GM12878 (cell line): Measurements from ENCODE around the gene MEGF6. TPM values are rescaled to one million over a fixed set of nuclear protein-coding genes. Genes with fewer than 3 reads are reported as not detected.

ENCODE experiments used
- ATF3 ChIP-seq: IDR thresholded peaks from 2 replicates; pipeline ENCODE4 v1.6.1; 2011; ENCODE audit warnings: low read depth, mild to moderate bottlenecking, low read length, moderate library complexity, borderline replicate concordance; ENCODE audit errors: extremely low read depth
- BCL3 ChIP-seq: IDR thresholded peaks from 2 replicates; pipeline ENCODE4 v1.6.1; 2011; ENCODE audit warnings: borderline replicate concordance, low read depth, mild to moderate bottlenecking, moderate library complexity, low read length; ENCODE audit not compliant: insufficient read depth, poor library complexity, severe bottlenecking
- BMI1 ChIP-seq: fragments of 450-650 bp; IDR thresholded peaks from 2 replicates; pipeline ENCODE4 v1.6.1; 2016; ENCODE audit warnings: mild to moderate bottlenecking, moderate library complexity, borderline replicate concordance
- CEBPB ChIP-seq, 2 experiments: fragments of 150-350 bp in 1 of 2; IDR thresholded peaks; 2 replicates each; pipeline ENCODE4 v1.6.1; 2012 to 2014; ENCODE audit warnings: low read depth in 2 of 2, low read length in 2 of 2, borderline replicate concordance in 1 of 2, inconsistent platforms in 1 of 2
- DPF2 ChIP-seq: fragments of 450-650 bp; IDR thresholded peaks from 2 replicates; pipeline ENCODE4 v1.6.1; 2017; ENCODE audit warnings: mild to moderate bottlenecking
- FOS ChIP-seq: IDR thresholded peaks from 3 replicates; pipeline ENCODE4 v1.6.1; 2011; ENCODE audit warnings: borderline replicate concordance; ENCODE audit not compliant: insufficient read length; ENCODE audit errors: extremely low read depth
- GABPA ChIP-seq: IDR thresholded peaks from 2 replicates; pipeline ENCODE4 v1.6.1; 2014; ENCODE audit warnings: antibody characterized with exemption, low read depth, mild to moderate bottlenecking, inconsistent platforms
- IKZF1 ChIP-seq: fragments of 450-650 bp; conservative IDR thresholded peaks from 2 replicates; pipeline ENCODE4 v1.6.1; 2017; ENCODE audit warnings: antibody characterized with exemption, mild to moderate bottlenecking
- MEF2A ChIP-seq: IDR thresholded peaks from 2 replicates; pipeline ENCODE4 v1.6.1; 2011; ENCODE audit warnings: low read depth, mild to moderate bottlenecking, low read length, moderate library complexity; ENCODE audit not compliant: insufficient read depth
- NRF1 ChIP-seq: conservative IDR thresholded peaks from 2 replicates; pipeline ENCODE4 v1.6.1; 2011; ENCODE audit warnings: mild to moderate bottlenecking, low read depth, low read length, improper control_type of control experiment
- POLR2A ChIP-seq: IDR thresholded peaks from 2 replicates; pipeline ENCODE4 v1.6.1; 2011; ENCODE audit warnings: low read depth, mild to moderate bottlenecking, low read length
- REST ChIP-seq: IDR thresholded peaks from 2 replicates; pipeline ENCODE4 v1.6.1; 2012; ENCODE audit warnings: mild to moderate bottlenecking, low read depth, low read length
- SIN3A ChIP-seq: IDR thresholded peaks from 2 replicates; pipeline ENCODE4 v1.6.1; 2012; ENCODE audit warnings: low read depth, low read length, improper control_type of control experiment
- SMARCA5 ChIP-seq: fragments of 450-650 bp; IDR thresholded peaks from 2 replicates; pipeline ENCODE4 v1.6.1; 2017; ENCODE audit warnings: mild to moderate bottlenecking
- SREBF1 ChIP-seq: IDR thresholded peaks from 2 replicates; pipeline ENCODE4 v1.6.1; 2012; ENCODE audit warnings: mild to moderate bottlenecking, low read length
- STAT1 ChIP-seq: fragments of 450-650 bp; conservative IDR thresholded peaks from 2 replicates; pipeline ENCODE4 v1.6.1; 2014; ENCODE audit warnings: antibody characterized with exemption, mild to moderate bottlenecking
- TBL1XR1 ChIP-seq: IDR thresholded peaks from 2 replicates; pipeline ENCODE4 v1.6.1; 2012; ENCODE audit warnings: low read depth, low read length, improper control_type of control experiment
- ZBTB33 ChIP-seq: fragments of 450-650 bp; IDR thresholded peaks from 2 replicates; pipeline ENCODE4 v1.6.1; 2017; ENCODE audit warnings: mild to moderate bottlenecking
- ZNF217 ChIP-seq: fragments of 450-650 bp; IDR thresholded peaks from 2 replicates; pipeline ENCODE4 v1.6.1; 2017; ENCODE audit warnings: antibody characterized with exemption, mild to moderate bottlenecking
- polyA plus RNA-seq, 11 experiments: library from polyadenylated mRNA; depleted of rRNA in 4 of 11; unstranded in 6 of 11; stranded (reverse) in 5 of 11; fragments of >200 nt; fragmentation: Nextera tagmentation in 4 of 11; fragmentation: Illumina TruSeq in 1 of 11; extraction: Ambion mirVana in 4 of 11; extraction: Trizol in 1 of 11; gene quantifications; 1 replicate in 1 of 11; 2 replicates in 10 of 11; pipeline versions ENCODE4 v1.2.1 to v1.2.3, GENCODE V29; 2011 to 2016; ENCODE audit warnings: inconsistent platforms in 2 of 11, missing spikeins in 2 of 11, low read depth in 1 of 11
- total RNA-seq, 4 experiments: library from RNA; depleted of rRNA in 3 of 4; stranded (reverse); fragments of >200 nt in 3 of 4; fragmentation: Illumina TruSeq in 1 of 4; extraction: Trizol in 1 of 4; gene quantifications; 2 replicates each; pipeline versions ENCODE4 v1.2.1 to v1.2.3, GENCODE V29; 2013 to 2021

The MEGF6 gene
- total and polyA plus RNA-seq, 10 of the 15 experiments (the other 5 are each of a cell fraction or from before 2014, with no cell fraction given) = 0.03 to 0.41 TPM; not detected in 8

GRCh38 chr1:3624200-3625136, 13.2 kb upstream of the MEGF6 start, which contains the start of gene TPRG1L (continued):
- TF ChIP-seq ATF3 = no peak
- TF ChIP-seq IKZF1 = peak; percentile 70
- peak; percentile 51 for TF ChIP-seq FOS
- no peak for TF ChIP-seq CEBPB (IDR thresholded peaks at IDR 0.05; ENCODE audit: borderline replicate concordance in 1 of 2, low read depth in 2 of 2, low read length in 2 of 2)
- peak; percentile 83; the same call in 1 of the 2 replicates for TF ChIP-seq SIN3A
- no peak for TF ChIP-seq ZNF217
- no peak for TF ChIP-seq REST
- TF ChIP-seq STAT1 = no peak
- TF ChIP-seq POLR2A = peak; percentile 71
- peak; percentile 89 for TF ChIP-seq GABPA
- no peak for TF ChIP-seq SMARCA5
- TF ChIP-seq ZBTB33 = no peak
- peak; percentile 55; the same call in 1 of the 2 replicates for TF ChIP-seq BMI1
- no peak for TF ChIP-seq BCL3
- TF ChIP-seq NRF1 = peak; percentile 21; the same call in 1 of the 2 replicates
- no peak for TF ChIP-seq TBL1XR1
- peak; percentile 91 for TF ChIP-seq DPF2
- TF ChIP-seq MEF2A = no peak
- no peak for TF ChIP-seq SREBF1
